GM12873 (cell line): Measurements from ENCODE around the gene ARHGEF26.

ENCODE experiments used
- TF ChIP-seq, protein P1 (sequence below): IDR thresholded peaks from 2 replicates; pipeline ENCODE4 v1.5.1; 2012; ENCODE audit warnings: low read depth, mild to moderate bottlenecking, moderate library complexity, low read length, control low read depth; ENCODE audit not compliant: insufficient read depth; ENCODE audit errors: missing control alignments

Gene ARHGEF26

DNA sequence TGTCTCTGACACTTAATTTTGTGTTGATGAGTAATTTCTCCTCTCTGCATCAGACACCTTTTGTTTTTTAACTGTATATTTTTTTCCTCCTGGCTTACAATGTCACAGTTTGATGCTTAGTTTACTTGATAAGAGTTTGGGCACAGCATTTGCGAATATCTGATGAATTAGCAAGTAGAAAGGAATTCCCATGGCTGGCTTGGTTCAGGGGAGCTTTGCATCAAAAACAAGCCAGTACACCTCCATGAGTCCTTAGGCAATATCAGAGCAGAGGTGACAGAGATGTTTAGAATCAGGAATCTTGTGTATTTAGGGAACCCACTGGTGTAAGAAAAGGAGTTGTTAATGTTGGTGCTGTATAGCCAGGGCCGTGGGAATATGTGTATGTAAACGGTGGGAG is 9.3 kb downstream of the ARHGEF26 start:
- TF ChIP-seq, protein P1, sequence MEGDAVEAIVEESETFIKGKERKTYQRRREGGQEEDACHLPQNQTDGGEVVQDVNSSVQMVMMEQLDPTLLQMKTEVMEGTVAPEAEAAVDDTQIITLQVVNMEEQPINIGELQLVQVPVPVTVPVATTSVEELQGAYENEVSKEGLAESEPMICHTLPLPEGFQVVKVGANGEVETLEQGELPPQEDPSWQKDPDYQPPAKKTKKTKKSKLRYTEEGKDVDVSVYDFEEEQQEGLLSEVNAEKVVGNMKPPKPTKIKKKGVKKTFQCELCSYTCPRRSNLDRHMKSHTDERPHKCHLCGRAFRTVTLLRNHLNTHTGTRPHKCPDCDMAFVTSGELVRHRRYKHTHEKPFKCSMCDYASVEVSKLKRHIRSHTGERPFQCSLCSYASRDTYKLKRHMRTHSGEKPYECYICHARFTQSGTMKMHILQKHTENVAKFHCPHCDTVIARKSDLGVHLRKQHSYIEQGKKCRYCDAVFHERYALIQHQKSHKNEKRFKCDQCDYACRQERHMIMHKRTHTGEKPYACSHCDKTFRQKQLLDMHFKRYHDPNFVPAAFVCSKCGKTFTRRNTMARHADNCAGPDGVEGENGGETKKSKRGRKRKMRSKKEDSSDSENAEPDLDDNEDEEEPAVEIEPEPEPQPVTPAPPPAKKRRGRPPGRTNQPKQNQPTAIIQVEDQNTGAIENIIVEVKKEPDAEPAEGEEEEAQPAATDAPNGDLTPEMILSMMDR, result no peak

DNA sequence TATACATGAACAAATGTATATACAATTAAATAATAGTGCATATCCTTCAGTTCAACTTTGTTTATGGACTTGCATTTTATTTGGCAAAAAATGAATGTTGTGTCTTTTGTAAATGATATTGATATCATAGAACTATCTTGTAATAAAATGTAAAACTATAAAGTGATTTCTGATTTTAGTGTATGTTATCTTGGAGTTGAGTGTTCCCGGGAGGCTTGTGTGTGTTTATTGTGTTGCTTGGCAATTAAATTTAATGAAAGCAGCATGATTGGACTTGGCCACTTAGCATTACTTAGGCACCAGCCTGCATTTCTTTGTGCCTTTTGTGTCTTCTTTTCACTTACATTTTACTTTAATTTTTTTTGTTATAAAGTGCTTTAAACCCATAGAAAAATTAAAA is 10.6 kb downstream of the ARHGEF26 start:
- TF ChIP-seq, protein P1, result no peak

DNA sequence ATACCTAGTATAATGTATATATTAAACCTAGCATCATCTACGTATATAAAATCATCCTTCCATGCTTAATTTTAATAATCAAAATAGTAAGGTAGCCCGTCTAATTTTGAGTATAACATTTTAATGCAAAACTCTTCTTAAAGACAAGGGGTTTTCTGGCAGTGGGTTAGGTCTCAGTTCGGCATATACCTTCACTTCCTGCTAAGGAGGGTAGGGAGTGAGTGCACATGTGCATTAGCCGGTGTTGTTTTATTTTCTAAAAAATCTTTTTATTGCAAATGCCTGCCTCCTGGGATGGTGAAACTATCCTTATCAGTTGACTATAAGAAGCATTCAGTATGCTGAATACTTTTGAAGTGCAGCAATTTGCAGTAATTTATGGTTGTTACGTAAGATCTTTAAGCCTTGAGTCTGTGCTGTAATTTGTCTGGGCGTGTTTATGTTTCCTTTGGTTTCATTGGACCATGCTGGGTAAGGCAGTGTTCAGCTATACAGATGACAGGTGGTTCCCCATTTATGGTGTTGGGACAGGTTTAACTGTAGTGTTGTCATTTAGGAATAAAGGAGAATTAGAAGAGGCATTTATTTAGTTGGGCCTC is 11.7 kb downstream of the ARHGEF26 start:
- TF ChIP-seq, protein P1, result no peak

DNA sequence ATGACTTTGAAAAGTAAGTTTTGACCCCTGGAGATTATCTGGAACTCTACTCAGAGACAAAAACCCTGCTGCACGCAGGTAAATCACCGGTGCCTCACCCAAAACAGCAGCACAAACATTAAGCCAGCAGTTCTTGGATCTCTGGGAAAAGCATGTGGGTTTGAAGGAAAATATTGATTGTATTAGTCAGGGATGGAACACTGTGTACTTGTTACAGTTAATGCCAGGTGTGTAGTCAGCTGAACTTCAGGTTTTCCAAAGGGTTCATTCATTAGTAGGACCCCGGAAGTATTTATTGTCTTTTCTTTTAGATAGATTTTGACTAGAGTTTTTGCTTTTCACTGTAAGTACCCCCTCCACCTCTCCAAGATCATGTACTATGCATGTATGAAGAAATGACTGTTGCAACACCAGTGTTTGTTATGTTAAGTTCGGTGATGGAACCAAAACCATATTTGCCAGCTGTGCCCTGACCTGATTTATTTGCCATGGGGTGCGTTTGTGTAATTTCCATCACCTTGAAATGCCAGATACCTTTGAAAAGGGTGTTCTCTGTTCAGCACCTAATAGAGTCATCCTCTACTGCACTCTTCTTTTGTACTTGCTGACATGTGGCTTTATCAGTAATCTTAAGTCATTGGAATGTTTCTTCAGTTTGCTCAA is 14.5 kb downstream of the ARHGEF26 start:
- TF ChIP-seq, protein P1, result no peak

DNA sequence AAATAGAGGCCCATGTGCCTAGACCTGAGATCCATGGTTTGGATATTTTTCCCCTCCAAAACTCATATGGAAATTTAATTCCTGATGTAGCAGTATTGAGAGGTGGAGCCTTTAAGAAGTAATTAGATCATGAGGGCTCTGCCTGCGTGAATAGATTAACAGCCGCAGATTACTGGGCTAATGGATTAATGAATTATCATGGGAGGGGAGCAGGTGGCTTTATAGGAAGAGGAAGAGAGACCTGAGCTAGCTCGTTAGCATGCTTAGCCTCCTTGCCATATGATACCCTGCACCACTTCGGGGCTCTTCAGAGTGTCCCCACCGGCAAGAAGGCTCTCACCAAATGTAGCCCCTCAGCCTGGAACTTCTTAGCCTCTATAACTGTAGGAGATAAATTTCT is 15.8 kb downstream of the ARHGEF26 start:
- TF ChIP-seq, protein P1, result no peak

DNA sequence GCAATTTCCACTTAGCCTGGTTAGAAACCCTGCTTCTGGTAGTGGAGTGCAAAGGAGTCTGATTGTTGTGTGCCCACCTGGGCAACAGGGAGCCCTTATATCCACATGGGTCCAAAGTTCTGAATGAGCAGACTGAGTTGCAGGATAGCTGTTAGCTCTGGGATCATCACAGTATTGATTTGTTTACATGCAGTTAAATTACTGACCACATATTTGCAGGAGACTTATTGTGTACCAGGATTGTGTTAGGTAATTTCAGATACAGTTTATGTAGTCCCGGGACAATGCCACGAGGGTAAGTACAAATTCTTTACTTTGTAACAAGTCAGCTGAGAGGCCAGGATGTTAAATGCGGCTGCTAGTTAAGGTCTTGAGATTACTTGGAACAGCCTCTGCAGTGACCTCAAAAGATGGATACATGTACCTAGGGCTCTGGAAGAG is 18.8 kb downstream of the ARHGEF26 start:
- TF ChIP-seq, protein P1, result no peak

DNA sequence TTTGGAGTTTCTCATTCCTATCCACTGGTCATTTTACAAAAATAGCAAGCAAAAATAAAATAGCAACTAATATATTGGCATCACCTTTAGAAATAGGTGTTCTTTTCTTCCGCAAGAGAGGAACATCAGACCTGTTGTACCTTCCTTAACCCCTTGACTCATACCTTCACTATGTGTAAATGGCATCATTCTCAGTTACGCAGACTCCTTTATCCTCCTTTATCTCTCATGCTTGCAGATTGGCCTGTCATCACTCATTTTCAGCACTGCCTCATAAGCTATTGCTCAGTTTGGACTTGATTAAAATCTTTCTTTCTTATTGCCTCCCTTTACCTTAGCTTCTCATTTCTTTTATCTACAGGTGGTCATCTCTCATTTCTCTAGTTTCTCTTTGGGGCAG is 21.4 kb downstream of the ARHGEF26 start:
- TF ChIP-seq, protein P1, result no peak
